WI38 (cell line): ENCODE data around the gene GRID2.

ENCODE experiments used
- H3K4me3 ChIP-seq: 2 replicates; pipeline ENCODE4 v1.5.1; 2011; ENCODE audit warnings: low read depth, mild to moderate bottlenecking, control low read depth, low read length
- TF ChIP-seq, protein P1 (sequence below): IDR thresholded peaks from 2 replicates; pipeline ENCODE4 v1.5.1; 2012; ENCODE audit warnings: low read depth, mild to moderate bottlenecking, control low read depth, low read length

GRID2 gene

DNA sequence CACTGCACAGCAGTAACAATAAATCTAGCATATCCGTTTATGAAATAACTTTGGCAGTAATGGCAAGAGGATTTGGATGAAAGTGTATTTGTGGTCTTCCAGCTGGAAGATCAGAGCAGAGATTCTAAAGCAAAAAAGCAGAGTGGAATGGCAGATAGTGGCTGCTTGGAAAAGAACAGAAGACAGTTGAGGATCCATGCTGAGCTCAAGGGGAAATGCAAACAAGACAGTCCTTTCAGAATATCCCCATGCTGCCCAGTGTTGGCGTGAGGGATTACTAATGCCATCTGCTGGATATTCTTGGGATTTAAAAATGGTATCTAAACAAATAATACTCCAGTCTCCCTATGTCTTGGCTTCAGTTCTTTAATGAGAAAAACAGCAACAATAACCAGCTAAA is 895.7 kb downstream of the GRID2 start:
- TF ChIP-seq, protein P1, sequence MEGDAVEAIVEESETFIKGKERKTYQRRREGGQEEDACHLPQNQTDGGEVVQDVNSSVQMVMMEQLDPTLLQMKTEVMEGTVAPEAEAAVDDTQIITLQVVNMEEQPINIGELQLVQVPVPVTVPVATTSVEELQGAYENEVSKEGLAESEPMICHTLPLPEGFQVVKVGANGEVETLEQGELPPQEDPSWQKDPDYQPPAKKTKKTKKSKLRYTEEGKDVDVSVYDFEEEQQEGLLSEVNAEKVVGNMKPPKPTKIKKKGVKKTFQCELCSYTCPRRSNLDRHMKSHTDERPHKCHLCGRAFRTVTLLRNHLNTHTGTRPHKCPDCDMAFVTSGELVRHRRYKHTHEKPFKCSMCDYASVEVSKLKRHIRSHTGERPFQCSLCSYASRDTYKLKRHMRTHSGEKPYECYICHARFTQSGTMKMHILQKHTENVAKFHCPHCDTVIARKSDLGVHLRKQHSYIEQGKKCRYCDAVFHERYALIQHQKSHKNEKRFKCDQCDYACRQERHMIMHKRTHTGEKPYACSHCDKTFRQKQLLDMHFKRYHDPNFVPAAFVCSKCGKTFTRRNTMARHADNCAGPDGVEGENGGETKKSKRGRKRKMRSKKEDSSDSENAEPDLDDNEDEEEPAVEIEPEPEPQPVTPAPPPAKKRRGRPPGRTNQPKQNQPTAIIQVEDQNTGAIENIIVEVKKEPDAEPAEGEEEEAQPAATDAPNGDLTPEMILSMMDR, result 0 out of 2 replicates have a peak, but pooled peaks have one; percentile 15
- no peak overlapping the region for H3K4me3 ChIP-seq

DNA sequence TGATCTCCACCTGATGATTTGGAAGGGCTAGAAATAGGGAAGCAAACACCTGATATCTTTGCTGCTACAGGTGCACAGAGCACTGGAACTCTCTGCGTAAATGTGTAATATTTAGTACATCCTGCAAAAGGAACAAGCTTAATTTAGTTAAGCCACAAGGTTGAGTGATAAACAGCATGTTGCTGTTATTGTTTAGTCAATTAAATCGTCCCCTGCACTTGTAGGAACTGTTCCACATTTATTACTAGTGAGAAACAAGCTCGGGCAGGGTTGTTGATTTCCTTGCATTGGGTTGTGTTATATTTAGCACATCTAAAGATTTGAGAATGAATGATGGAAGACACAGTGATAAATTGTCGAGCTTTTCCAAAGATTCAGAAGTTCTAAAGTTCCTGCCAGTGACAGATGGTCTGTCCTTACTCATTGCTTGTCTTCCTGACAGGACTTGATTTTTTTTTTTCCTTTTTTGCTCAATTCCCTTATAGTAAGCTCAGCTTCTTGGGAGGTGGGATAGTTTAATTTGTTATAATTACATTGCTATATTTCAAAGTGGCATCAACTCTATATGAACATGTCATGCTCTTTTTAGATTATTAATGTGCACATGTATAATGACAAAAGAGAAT is 897.8 kb downstream of the GRID2 start:
- TF ChIP-seq, protein P1, result no peak

DNA sequence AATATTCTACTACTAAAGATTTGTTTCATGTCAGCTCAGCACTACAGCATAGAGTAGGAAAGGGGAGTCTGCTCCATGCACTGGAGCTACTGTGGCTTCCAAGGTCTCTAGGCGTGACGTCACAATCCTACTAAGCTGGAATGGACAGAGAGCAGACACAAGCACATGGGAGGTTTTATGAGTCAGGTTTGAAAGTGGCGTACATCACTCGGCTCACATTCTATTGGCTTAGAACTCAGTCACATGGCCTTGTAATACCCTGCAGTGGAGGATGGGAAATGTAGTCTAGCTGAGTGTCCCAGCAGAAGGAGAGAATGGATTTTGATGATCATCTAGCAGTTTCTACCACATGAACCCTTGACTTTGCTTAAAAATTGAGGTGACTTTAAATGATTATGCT is 899.9 kb downstream of the GRID2 start:
- H3K4me3 ChIP-seq, result no peak overlapping the region
- TF ChIP-seq, protein P1, result no peak

More for the DNA sequence above, 897.8 kb downstream of the GRID2 start:
- H3K4me3 ChIP-seq, result no peak overlapping the region

DNA sequence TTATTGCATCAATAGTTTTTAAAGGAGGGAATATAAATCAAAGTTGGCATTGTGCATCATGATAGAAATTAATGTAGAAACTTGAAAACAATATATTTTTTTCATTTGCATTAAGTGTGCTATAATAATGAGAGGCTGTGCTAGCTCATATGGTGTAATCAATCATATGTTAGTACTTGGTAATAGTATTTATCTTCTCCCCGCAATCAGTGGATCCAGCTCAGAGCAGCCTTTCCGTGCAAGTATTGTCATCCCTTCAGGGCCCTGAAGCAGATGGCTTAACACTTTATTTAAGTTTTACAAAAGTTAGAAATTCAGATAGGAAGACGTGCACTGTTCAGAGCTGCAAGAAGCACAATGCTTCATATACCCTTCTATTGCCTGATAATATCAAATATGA is 908.5 kb downstream of the GRID2 start:
- TF ChIP-seq, protein P1, result no peak
- no peak overlapping the region for H3K4me3 ChIP-seq

DNA sequence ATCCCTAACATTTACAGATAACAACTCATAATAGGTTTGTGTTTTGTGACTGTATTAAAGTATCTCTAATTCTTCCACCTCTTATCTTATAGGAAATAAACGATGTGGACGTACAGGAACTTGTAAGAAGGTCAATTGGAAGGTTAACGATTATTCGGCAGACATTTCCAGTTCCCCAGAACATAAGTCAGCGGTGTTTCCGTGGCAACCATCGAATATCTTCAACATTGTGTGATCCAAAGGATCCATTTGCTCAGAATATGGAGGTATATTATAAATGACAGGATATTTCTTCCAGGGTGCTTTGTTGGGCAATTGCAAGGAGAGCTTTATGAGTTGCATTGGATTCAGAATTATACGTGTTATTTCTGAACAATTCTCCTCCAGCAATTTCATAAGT is 912.9 kb downstream of the GRID2 start:
- H3K4me3 ChIP-seq, result no peak overlapping the region
- TF ChIP-seq, protein P1, result no peak

DNA sequence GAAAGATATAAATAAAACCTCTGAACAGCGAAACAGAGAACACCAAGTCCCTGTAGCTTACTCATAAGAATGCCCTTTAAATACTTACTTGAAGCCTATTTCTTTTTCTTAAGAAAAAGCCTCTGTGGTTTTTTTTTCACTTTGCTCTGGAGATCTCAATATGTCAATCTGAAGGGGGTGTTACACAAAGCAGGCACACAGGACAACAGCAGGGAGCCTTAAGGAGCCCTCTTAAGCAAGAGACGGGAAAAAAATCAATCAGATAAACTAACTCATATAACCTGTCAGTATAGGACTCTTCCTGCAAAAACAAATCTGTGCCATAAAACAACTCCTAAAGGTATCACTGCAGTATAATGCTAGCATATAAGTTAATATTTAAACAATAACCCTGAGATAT is 913.7 kb downstream of the GRID2 start:
- H3K4me3 ChIP-seq, result no peak overlapping the region
- TF ChIP-seq, protein P1, result no peak

DNA sequence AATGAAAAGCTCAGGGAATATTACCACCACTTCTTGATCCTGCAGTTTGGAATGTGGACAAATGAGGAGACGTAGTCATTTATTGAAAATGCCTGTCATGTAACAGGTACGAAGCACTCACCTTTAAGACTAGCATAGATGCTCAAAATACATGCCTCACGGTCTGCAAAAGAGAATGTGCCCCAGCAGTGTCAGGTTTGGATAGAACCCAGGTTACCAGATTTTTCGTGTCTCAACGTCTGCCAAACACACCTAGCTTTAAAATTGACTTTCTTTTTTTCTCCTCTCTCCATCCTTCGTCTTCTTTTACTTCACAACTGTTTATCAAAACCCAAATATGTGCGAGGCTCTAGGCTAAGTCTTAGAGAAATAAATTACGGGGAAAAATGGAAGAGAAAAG is 918.0 kb downstream of the GRID2 start:
- TF ChIP-seq, protein P1, result no peak
- no peak overlapping the region for H3K4me3 ChIP-seq
